Stimulated activated naive CD4-positive, alpha-beta T cell (primary cell): Measurements from ENCODE around the gene MYO5A.
A peak's percentile ranks its signal among the peaks of the same experiment; 100 is the strongest.

Source experiments
- DNase-seq, 6 experiments: peaks; one replicate each; lab custom pipeline; 2025; lab: John Stamatoyannopoulos, UW

MYO5A gene

GRCh38 chr15:52505151-52505550 lies 23.5 kb downstream of the MYO5A start:
- DNase-seq, result no peak

- DNase-seq, result peak in 2 of 6 experiments; percentile 10 to 18
Measured at GRCh38 chr15:52503788-52504496, 24.7 kb downstream of the MYO5A start.

- no peak for DNase-seq
Measured at GRCh38 chr15:52502608-52503007, 26.1 kb downstream of the MYO5A start.

- no peak for DNase-seq
Measured at GRCh38 chr15:52499506-52499905, 29.2 kb downstream of the MYO5A start.

- DNase-seq, result no peak
Measured at GRCh38 chr15:52498706-52499105, 30.0 kb downstream of the MYO5A start.

- DNase-seq, result no peak
Measured at GRCh38 chr15:52496776-52497470, 31.8 kb downstream of the MYO5A start.

GRCh38 chr15:52496175-52496574 lies 32.5 kb downstream of the MYO5A start:
- DNase-seq, result no peak

GRCh38 chr15:52495125-52495524 lies 33.6 kb downstream of the MYO5A start:
- DNase-seq, result no peak

GRCh38 chr15:52493968-52494367 lies 34.7 kb downstream of the MYO5A start:
- DNase-seq, result no peak

GRCh38 chr15:52492132-52492531 lies 36.5 kb downstream of the MYO5A start:
- no peak for DNase-seq

GRCh38 chr15:52491472-52491871 lies 37.2 kb downstream of the MYO5A start:
- DNase-seq, result no peak

- DNase-seq, result peak in 3 of 6 experiments; percentile 19 to 27 (median 26)
Measured at GRCh38 chr15:52489430-52489829, 39.2 kb downstream of the MYO5A start.

- DNase-seq, result no peak
Measured at GRCh38 chr15:52488830-52489229, 39.9 kb downstream of the MYO5A start.

- DNase-seq, result no peak
Measured at GRCh38 chr15:52486003-52486996, 42.4 kb downstream of the MYO5A start.

GRCh38 chr15:52485290-52485689 lies 43.4 kb downstream of the MYO5A start:
- DNase-seq, result no peak

- DNase-seq, result no peak
Measured at GRCh38 chr15:52483707-52484106, 45.0 kb downstream of the MYO5A start.

- DNase-seq, result peak in 5 of 6 experiments; percentile 24 to 89 (median 87)
Measured at GRCh38 chr15:52481915-52482314, 46.8 kb downstream of the MYO5A start.

- DNase-seq, result no peak
Measured at GRCh38 chr15:52480990-52481389, 47.7 kb downstream of the MYO5A start.

- DNase-seq, result no peak
Measured at GRCh38 chr15:52466716-52467115, 62.0 kb downstream of the MYO5A start.

GRCh38 chr15:52466134-52466701 lies 62.5 kb downstream of the MYO5A start:
- DNase-seq, result no peak

GRCh38 chr15:52464478-52464877 lies 64.2 kb downstream of the MYO5A start:
- no peak for DNase-seq

GRCh38 chr15:52464040-52464439 lies 64.6 kb downstream of the MYO5A start:
- no peak for DNase-seq
